Trophoblast cell (in vitro differentiated cells and primary cell): ENCODE measurements around the gene KRT86.

Experiments used
- DNase-seq, 2 donors: peaks; one replicate each; pipeline ENCODE4 v3.0.0-alpha.2; 2016
- H2AFZ ChIP-seq: 2 replicates; pipeline ENCODE4 v1.6.1; 2013; ENCODE audit warnings: low read length, moderate library complexity, mild to moderate bottlenecking; ENCODE audit not compliant: insufficient read depth, poor library complexity
- H2AK5ac ChIP-seq: 2 replicates; pipeline ENCODE4 v1.6.1; 2013; ENCODE audit warnings: mild to moderate bottlenecking, low read length
- H2BK120ac ChIP-seq: 2 replicates; pipeline ENCODE4 v1.6.1; 2013; ENCODE audit warnings: low read length, mild to moderate bottlenecking, moderate library complexity; ENCODE audit not compliant: insufficient read depth, poor library complexity
- H2BK12ac ChIP-seq: 2 replicates; pipeline ENCODE4 v1.6.1; 2013; ENCODE audit warnings: mild to moderate bottlenecking, low read length, moderate library complexity
- H2BK5ac ChIP-seq: 2 replicates; pipeline ENCODE4 v1.6.1; 2013; ENCODE audit warnings: low read length, low read depth, moderate library complexity, mild to moderate bottlenecking; ENCODE audit not compliant: poor library complexity
- H3K14ac ChIP-seq: 2 replicates; pipeline ENCODE4 v1.6.1; 2013; ENCODE audit warnings: mild to moderate bottlenecking, low read length
- H3K18ac ChIP-seq: 2 replicates; pipeline ENCODE4 v1.6.1; 2013; ENCODE audit warnings: mild to moderate bottlenecking, low read length
- H3K23ac ChIP-seq: 2 replicates; pipeline ENCODE4 v1.6.1; 2013; ENCODE audit warnings: low read length
- H3K27ac ChIP-seq: 2 replicates; pipeline ENCODE4 v1.5.1; 2013; ENCODE audit warnings: low read depth, mild to moderate bottlenecking, inconsistent platforms, low read length, moderate library complexity
- H3K27me3 ChIP-seq: 2 replicates; pipeline ENCODE4 v1.6.1; 2013; ENCODE audit warnings: inconsistent platforms, mild to moderate bottlenecking, low read length, moderate library complexity; ENCODE audit not compliant: insufficient read depth
- H3K36me3 ChIP-seq, 2 experiments: 1 replicate in 1 of 2; 2 replicates in 1 of 2; pipeline ENCODE4 v1.6.1; 2013; ENCODE audit warnings: low read length in 2 of 2, mild to moderate bottlenecking in 2 of 2, moderate library complexity in 1 of 2; ENCODE audit not compliant: insufficient read depth in 2 of 2, control insufficient read depth in 1 of 2
- H3K4ac ChIP-seq: 2 replicates; pipeline ENCODE4 v1.6.1; 2013; ENCODE audit warnings: low read depth, mild to moderate bottlenecking, low read length, moderate library complexity
- H3K4me1 ChIP-seq, 2 experiments: 1 replicate in 1 of 2; 2 replicates in 1 of 2; pipeline ENCODE4 v1.6.1; 2013; ENCODE audit warnings: low read length in 2 of 2, mild to moderate bottlenecking in 2 of 2, moderate library complexity in 1 of 2; ENCODE audit not compliant: insufficient read depth in 2 of 2, control insufficient read depth in 1 of 2
- H3K4me2 ChIP-seq: 2 replicates; pipeline ENCODE4 v1.6.1; 2013; ENCODE audit warnings: inconsistent platforms, mild to moderate bottlenecking, low read length, moderate library complexity
- H3K4me3 ChIP-seq: 2 replicates; pipeline ENCODE4 v1.5.1; 2013; ENCODE audit warnings: mild to moderate bottlenecking, low read depth, low read length, inconsistent platforms
- H3K79me1 ChIP-seq: one replicate; pipeline ENCODE4 v1.6.1; 2013; ENCODE audit warnings: low read length
- H3K79me2 ChIP-seq: 2 replicates; pipeline ENCODE4 v1.6.1; 2013; ENCODE audit warnings: low read length, mild to moderate bottlenecking; ENCODE audit not compliant: control insufficient read depth, insufficient read depth, poor library complexity
- H3K9ac ChIP-seq: 2 replicates; pipeline ENCODE4 v1.6.1; 2013; ENCODE audit warnings: mild to moderate bottlenecking, low read length
- H3K9me3 ChIP-seq: 2 replicates; pipeline ENCODE4 v1.6.1; 2013; ENCODE audit warnings: low read depth, mild to moderate bottlenecking, control low read depth, inconsistent platforms, low read length; ENCODE audit not compliant: insufficient read depth
- H4K12ac ChIP-seq: 2 replicates; pipeline ENCODE4 v1.6.1; 2013; ENCODE audit warnings: low read depth, mild to moderate bottlenecking, low read length, moderate library complexity
- H4K8ac ChIP-seq: 2 replicates; pipeline ENCODE4 v1.6.1; 2013; ENCODE audit warnings: low read depth, mild to moderate bottlenecking, low read length, moderate library complexity
- H4K91ac ChIP-seq: one replicate; pipeline ENCODE4 v1.6.1; 2013; ENCODE audit warnings: low read depth, mild to moderate bottlenecking, low read length, moderate library complexity
- WGBS: extraction: QIAGEN DNeasy Blood & Tissue Kit; methylation state at CpG from one replicate; pipeline ENCODE4 v1.1.7; 2013; ENCODE audit warnings: missing lambda C conversion rate; ENCODE audit not compliant: insufficient read length, insufficient coverage; ENCODE audit errors: extremely low coverage; 5-methylcytosine and 5-hydroxymethylcytosine counted together

KRT86 gene

GRCh38 chr12:52352951-52353350 lies 78.5 kb downstream of the KRT86 start:
- no peaks in the 10 kb centered on the region for H3K4me1 ChIP-seq
- H3K79me1 ChIP-seq: no peaks in the 10 kb centered on the region
- no peak overlapping the region for H2BK5ac ChIP-seq
- no peaks in the 10 kb centered on the region for H3K36me3 ChIP-seq
- no peak overlapping the region for H3K27ac ChIP-seq
- H3K18ac ChIP-seq: no peak overlapping the region
- H3K4ac ChIP-seq: no peak overlapping the region
- no peak overlapping the region for H2AK5ac ChIP-seq
- no CpG with 5 or more reads among the region's 2 CpGs for WGBS
- no peak overlapping the region for H3K14ac ChIP-seq
- H4K8ac ChIP-seq: no peak overlapping the region
- peaks cover 4% of the 10 kb centered on the region for H3K9me3 ChIP-seq
- H3K23ac ChIP-seq: no peak overlapping the region
- no peak overlapping the region for H2BK120ac ChIP-seq
- H3K4me2 ChIP-seq: no peak overlapping the region
- no peak overlapping the region for H4K91ac ChIP-seq
- no peaks in the 10 kb centered on the region for H3K27me3 ChIP-seq
- no peak overlapping the region for H3K9ac ChIP-seq
- H3K4me3 ChIP-seq: no peak overlapping the region
- no peak overlapping the region for H2AFZ ChIP-seq
- no peaks in the 10 kb centered on the region for H3K79me2 ChIP-seq
- no peak overlapping the region for H2BK12ac ChIP-seq
- H4K12ac ChIP-seq: no peak overlapping the region
- DNase-seq: no peak

- Histone ChIP-seq H3K9ac (no peak overlapping the region), H3K36me3 (no peaks in the 10 kb centered on the region), H2BK120ac (no peak overlapping the region), H3K23ac (no peak overlapping the region), H2BK12ac (no peak overlapping the region), H2AK5ac (no peak overlapping the region), H2AFZ (no peak overlapping the region), H3K27ac (no peak overlapping the region), H4K12ac (no peak overlapping the region), H3K4me3 (peak overlapping the region; percentile 14), H3K4me1 (no peaks in the 10 kb centered on the region), H3K27me3 (no peaks in the 10 kb centered on the region), H4K8ac (no peak overlapping the region), H3K9me3 (peaks cover 2% of the 10 kb centered on the region), H4K91ac (no peak overlapping the region), H3K18ac (no peak overlapping the region), H3K4me2 (no peak overlapping the region), H3K79me2 (no peaks in the 10 kb centered on the region), H3K14ac (no peak overlapping the region), H2BK5ac (no peak overlapping the region), H3K79me1 (no peaks in the 10 kb centered on the region), H3K4ac (no peak overlapping the region)
- DNase-seq: no peak
- WGBS: no CpG with 5 or more reads among the region's 3 CpGs
Observed at GRCh38 chr12:52353766-52354165, 79.3 kb downstream of the KRT86 start.

- Histone ChIP-seq H3K4ac (no peak overlapping the region), H3K14ac (no peak overlapping the region), H4K8ac (no peak overlapping the region), H2AK5ac (no peak overlapping the region), H3K4me1 (no peaks in the 10 kb centered on the region), H4K12ac (no peak overlapping the region), H3K18ac (no peak overlapping the region), H2BK5ac (no peak overlapping the region), H2BK120ac (no peak overlapping the region), H3K36me3 (no peaks in the 10 kb centered on the region), H3K9ac (no peak overlapping the region), H3K79me1 (no peaks in the 10 kb centered on the region), H3K27ac (no peak overlapping the region), H3K23ac (no peak overlapping the region), H3K4me3 (no peak overlapping the region), H2BK12ac (no peak overlapping the region), H4K91ac (no peak overlapping the region), H3K4me2 (no peak overlapping the region), H3K79me2 (no peaks in the 10 kb centered on the region), H2AFZ (no peak overlapping the region), H3K9me3 (peaks cover 4% of the 10 kb centered on the region), H3K27me3 (no peaks in the 10 kb centered on the region)
- no peak for DNase-seq
- no CpG with 5 or more reads among the region's 5 CpGs for WGBS
Observed at GRCh38 chr12:52354200-52354599, 79.8 kb downstream of the KRT86 start.

GRCh38 chr12:52355176-52355575 lies 80.7 kb downstream of the KRT86 start:
- Histone ChIP-seq H3K79me1 (no peaks in the 10 kb centered on the region), H3K9me3 (peaks cover 2% of the 10 kb centered on the region), H4K8ac (no peak overlapping the region), H3K18ac (no peak overlapping the region), H3K4me1 (no peaks in the 10 kb centered on the region), H4K12ac (no peak overlapping the region), H3K4ac (no peak overlapping the region), H3K27me3 (no peaks in the 10 kb centered on the region), H3K9ac (no peak overlapping the region), H3K14ac (no peak overlapping the region), H2BK12ac (no peak overlapping the region), H3K27ac (no peak overlapping the region), H2BK120ac (no peak overlapping the region), H2AFZ (no peak overlapping the region), H2AK5ac (no peak overlapping the region), H3K4me3 (no peak overlapping the region), H3K23ac (no peak overlapping the region), H4K91ac (no peak overlapping the region), H3K36me3 (no peaks in the 10 kb centered on the region), H2BK5ac (no peak overlapping the region), H3K4me2 (no peak overlapping the region), H3K79me2 (no peaks in the 10 kb centered on the region)
- DNase-seq: peak; percentile 61 to 85
- no CpG with 5 or more reads among the region's 8 CpGs for WGBS
